ENCODE results near the gene SPINT3. TPM values are rescaled to one million over a fixed set of nuclear protein-coding genes. Genes with fewer than 3 reads are reported as not detected.

Gene SPINT3
- total and polyA plus RNA-seq, 2 of the 8 experiments (the other 6 are each of a cell fraction or from before 2014, with no cell fraction given): not detected

DNA sequence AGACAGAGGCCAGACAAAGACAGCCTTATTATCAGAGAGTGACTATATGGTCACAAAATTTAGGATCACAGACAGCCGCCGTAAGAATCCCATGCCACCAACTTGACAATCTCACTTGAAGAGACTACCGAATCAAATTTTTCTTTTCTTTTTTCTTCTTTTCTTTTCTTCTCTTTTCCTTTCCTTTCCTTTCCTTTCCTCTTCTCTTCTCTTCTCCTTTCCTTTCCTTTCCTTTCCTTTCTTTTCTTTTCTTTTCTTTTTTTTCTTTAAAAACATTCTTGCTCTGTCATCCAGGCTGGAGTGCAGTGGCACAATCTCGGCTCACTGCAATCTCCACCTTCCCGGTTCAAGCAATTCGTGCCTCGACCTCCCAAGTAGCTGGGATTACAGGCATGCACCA is 33.0 kb upstream of the SPINT3 start (continued):
- TF ChIP-seq NANOG (IDR thresholded peaks at IDR 0.05; ENCODE audit: insufficient read depth, low read depth, low read length, poor library complexity, severe bottlenecking) (no peak), SRF (IDR thresholded peaks at IDR 0.05; ENCODE audit: low read depth, low read length) (no peak), RXRA (IDR thresholded peaks at IDR 0.05; ENCODE audit: insufficient read depth, low read depth, low read length) (no peak), SUZ12 (IDR thresholded peaks at IDR 0.05; ENCODE audit: low read length) (no peak)
